ENCODE results near the gene NUDT22. TPM values are rescaled to one million over a fixed set of nuclear protein-coding genes. Genes with fewer than 3 reads are reported as not detected.
"Not testable (repeated sequence)": the region's sequence is repeated elsewhere in the genome, so short reads cannot be mapped to it uniquely, and the experiment has no call there.

Gene NUDT22
- total and polyA plus RNA-seq, 4 experiments from 2014 or later: 38.1 to 101 (median 76.7) TPM

GRCh38 chr11:64244966-64245365, 18.9 kb downstream of the NUDT22 start:
- Mint-ChIP-seq H3K27ac (peak overlapping the region in 5 of 7 donors; percentile 67 to 94 (median 87)), H3K36me3 (peaks cover 0 to 27% of the 10 kb centered on the region in 2 donors), H3K4me3 (peak overlapping the region in 7 of 8 donors; percentile 84 to 92 (median 87)), H3K27me3 (no peaks in the 10 kb centered on the region), H3K4me1 (peaks cover 13 to 74% (median 34%) of the 10 kb centered on the region in 4 donors), H3K9me3 (no peaks in the 10 kb centered on the region)
- Histone ChIP-seq H3K27me3 (ENCODE audit: insufficient read depth, low read length) (no peaks in the 10 kb centered on the region), H3K36me3 (ENCODE audit: insufficient read depth, low read length) (no peaks in the 10 kb centered on the region), H3K4me1 (ENCODE audit: insufficient read depth, low read length) (peaks cover 47% of the 10 kb centered on the region), H3K4me3 (ENCODE audit: low read length in 2 of 2) (peak overlapping the region in 1 of 2 donors; percentile 57), H3K9me3 (ENCODE audit: control insufficient read depth in 1 of 2, low read length in 2 of 2) (no peaks in the 10 kb centered on the region), H3K27ac (ENCODE audit: low read depth, low read length) (peak overlapping the region; percentile 52)
- intact Hi-C loops (cut with micrococcal nuclease): loop anchor here (10.0 kb wide), 1 partner anchor 530 kb away; the partner anchor contains the start of gene SF1
- ChIA-PET CTCF (ENCODE audit: partially characterized antibody) (interaction anchor here (0.6 to 10.5 kb wide), 7 partner anchors 19 to 437 kb away, joined by 3 to 121 read pairs (median 4); partner anchors contain the start of genes CATSPERZ, ESRRA and FERMT3), POLR2A (ENCODE audit: partially characterized antibody) (interaction anchor here (0.9 to 38.9 kb wide), 16 partner anchors 9 to 1370 kb away, joined by 3 to 937 read pairs (median 16); partner anchors contain the start of genes BAD, CATSPERZ, CCDC88B and DNAJC4)
- no peak for DNase-seq

GRCh38 chr11:64245401-64245796, 19.3 kb downstream of the NUDT22 start:
- POLR2A ChIA-PET (ENCODE audit: partially characterized antibody): interaction anchor here (0.5 to 38.9 kb wide), 18 partner anchors 9 to 1370 kb away, joined by 3 to 937 read pairs (median 14); partner anchors contain the start of genes BAD, CATSPERZ, CCDC88B and DNAJC4
- intact Hi-C loops (cut with micrococcal nuclease): loop anchor here (10.0 kb wide), 1 partner anchor 529 kb away; the partner anchor contains the start of gene SF1
- H3K4me3 Mint-ChIP-seq: peak overlapping the region; percentile 83 to 92 (median 86)

GRCh38 chr11:64245797-64246620, 19.9 kb downstream of the NUDT22 start:
- peaks cover 0 to 17% of the 10 kb centered on the region in 2 donors for H3K36me3 Mint-ChIP-seq
- intact Hi-C loops (cut with micrococcal nuclease): loop anchor here (1.0 to 10.0 kb wide), 4 partner anchors 39 to 529 kb away; partner anchors contain the start of genes ESRRA, GPR137 and SF1
- CTCF ChIA-PET (ENCODE audit: partially characterized antibody): interaction anchor here (0.7 to 10.5 kb wide), 9 partner anchors 17 to 71 kb away, joined by 3 to 121 read pairs (median 4); partner anchors contain the start of genes CATSPERZ, ESRRA, FERMT3 and NUDT22
- peak overlapping the region; percentile 52 for H3K27ac ChIP-seq (ENCODE audit: low read depth, low read length)
- DNase-seq: peak in 4 of 5 donors; percentile 28 to 93 (median 36)
- peak overlapping the region; percentile 57 to 95 for H3K4me3 ChIP-seq (ENCODE audit: low read length in 2 of 2)
- H3K4me1 Mint-ChIP-seq: peaks cover 9 to 71% (median 29%) of the 10 kb centered on the region in 4 donors
- POLR2A ChIA-PET (ENCODE audit: partially characterized antibody): interaction anchor here (0.5 to 38.9 kb wide), 22 partner anchors 7 to 1391 kb away, joined by 3 to 937 read pairs (median 6); partner anchors contain the start of genes BAD, CATSPERZ, CCDC88B and DNAJC4
- no peaks in the 10 kb centered on the region for H3K9me3 ChIP-seq (ENCODE audit: control insufficient read depth in 1 of 2, low read length in 2 of 2)
- no peaks in the 10 kb centered on the region for H3K36me3 ChIP-seq (ENCODE audit: insufficient read depth, low read length)
- peaks cover 49% of the 10 kb centered on the region for H3K4me1 ChIP-seq (ENCODE audit: insufficient read depth, low read length)
- no peaks in the 10 kb centered on the region for H3K27me3 ChIP-seq (ENCODE audit: insufficient read depth, low read length)
- H3K27me3 Mint-ChIP-seq: no peaks in the 10 kb centered on the region
- peak overlapping the region; percentile 83 to 92 (median 86) for H3K4me3 Mint-ChIP-seq
- peak overlapping the region; percentile 67 to 94 (median 87) for H3K27ac Mint-ChIP-seq
- no peaks in the 10 kb centered on the region for H3K9me3 Mint-ChIP-seq

More at GRCh38 chr11:64245401-64245796, 19.3 kb downstream of the NUDT22 start:
- DNase-seq: peak in 1 of 5 donors; percentile 71
- H3K9me3 Mint-ChIP-seq: no peaks in the 10 kb centered on the region
- Histone ChIP-seq H3K27ac (ENCODE audit: low read depth, low read length) (peak overlapping the region; percentile 52), H3K4me3 (ENCODE audit: low read length in 2 of 2) (peak overlapping the region; percentile 57 to 95), H3K36me3 (ENCODE audit: insufficient read depth, low read length) (no peaks in the 10 kb centered on the region), H3K9me3 (ENCODE audit: control insufficient read depth in 1 of 2, low read length in 2 of 2) (no peaks in the 10 kb centered on the region), H3K4me1 (ENCODE audit: insufficient read depth, low read length) (peaks cover 47% of the 10 kb centered on the region), H3K27me3 (ENCODE audit: insufficient read depth, low read length) (no peaks in the 10 kb centered on the region)
- CTCF ChIA-PET (ENCODE audit: partially characterized antibody): interaction anchor here (0.6 to 10.5 kb wide), 9 partner anchors 18 to 438 kb away, joined by 3 to 121 read pairs (median 4); partner anchors contain the start of genes CATSPERZ, ESRRA, FERMT3 and NUDT22
- H3K27me3 Mint-ChIP-seq: no peaks in the 10 kb centered on the region
- peaks cover 8 to 72% (median 31%) of the 10 kb centered on the region in 4 donors for H3K4me1 Mint-ChIP-seq
- H3K36me3 Mint-ChIP-seq: peaks cover 0 to 23% of the 10 kb centered on the region in 2 donors
- H3K27ac Mint-ChIP-seq: peak overlapping the region; percentile 67 to 94 (median 87)

- not testable (repeated sequence) for H3K27me3 Mint-ChIP-seq; H3K27me3 ChIP-seq (ENCODE audit: insufficient read depth, low read length); DNase-seq; H3K36me3 ChIP-seq (ENCODE audit: insufficient read depth, low read length); H3K9me3 ChIP-seq (ENCODE audit: control insufficient read depth in 1 of 2, low read length in 2 of 2); H3K9me3 Mint-ChIP-seq; H3K27ac ChIP-seq (ENCODE audit: low read depth, low read length)
- peak overlapping the region in 4 of 7 donors; percentile 83 to 92 (median 86) for H3K27ac Mint-ChIP-seq
- H3K4me1 Mint-ChIP-seq: peaks cover 9 to 67% (median 29%) of the 10 kb centered on the region in 4 donors
- CTCF ChIA-PET (ENCODE audit: partially characterized antibody): interaction anchor here (0.7 to 10.5 kb wide), 5 partner anchors 20 to 71 kb away, joined by 3 to 121 read pairs (median 5); partner anchors contain the start of genes CATSPERZ, ESRRA, FERMT3 and NUDT22
- H3K4me1 ChIP-seq (ENCODE audit: insufficient read depth, low read length): peaks cover 51% of the 10 kb centered on the region
- intact Hi-C loops (cut with micrococcal nuclease): loop anchor here (1.0 to 10.0 kb wide), 4 partner anchors 39 to 528 kb away; partner anchors contain the start of genes ESRRA, GPR137 and SF1
- POLR2A ChIA-PET (ENCODE audit: partially characterized antibody): interaction anchor here (0.8 to 38.9 kb wide), 17 partner anchors 8 to 408 kb away, joined by 3 to 937 read pairs (median 15); partner anchors contain the start of genes BAD, CATSPERZ, DNAJC4 and ESRRA
- peak overlapping the region; percentile 83 to 92 (median 87) for H3K4me3 Mint-ChIP-seq
- peak overlapping the region in 1 of 2 donors; percentile 98 for H3K4me3 ChIP-seq (ENCODE audit: low read length in 2 of 2)
- peaks cover 0 to 13% of the 10 kb centered on the region in 2 donors for H3K36me3 Mint-ChIP-seq
Observed at GRCh38 chr11:64246621-64246870, 20.5 kb downstream of the NUDT22 start.

GRCh38 chr11:64246871-64247728, 21.0 kb downstream of the NUDT22 start, which contains the start of gene PPP1R14B:
Gene PPP1R14B (minus strand): TSS chr11:64246943. CDS start chr11:64246673, 270 bp downstream.
- peak within 1 kb of the TSS; percentile 77 to 94 (median 92) for H3K27ac Mint-ChIP-seq
- H3K36me3 ChIP-seq (ENCODE audit: insufficient read depth, low read length): no peaks in the 10 kb centered on the region
- CTCF ChIA-PET (ENCODE audit: partially characterized antibody): interaction anchor here (0.7 to 10.5 kb wide), 4 partner anchors 25 to 70 kb away, joined by 3 to 121 read pairs (median 42); partner anchors contain the start of genes CATSPERZ, ESRRA, FERMT3 and PRDX5
- H3K4me3 Mint-ChIP-seq: peak within 1 kb of the TSS; percentile 83 to 92 (median 88)
- intact Hi-C loops (cut with micrococcal nuclease): loop anchor here (1.0 to 10.0 kb wide), 5 partner anchors 22 to 528 kb away; partner anchors contain the start of genes ESRRA, GPR137 and SF1
- no peaks in the 10 kb centered on the region for H3K9me3 Mint-ChIP-seq
- no peaks in the 10 kb centered on the region for H3K9me3 ChIP-seq (ENCODE audit: control insufficient read depth in 1 of 2, low read length in 2 of 2)
- peak; percentile 72 to 82 (median 74) for DNase-seq
- H3K4me1 Mint-ChIP-seq: peaks cover 10 to 70% (median 32%) of the 10 kb centered on the region in 4 donors
- no peaks in the 10 kb centered on the region for H3K27me3 ChIP-seq (ENCODE audit: insufficient read depth, low read length)
- peaks cover 0 to 12% of the 10 kb centered on the region in 2 donors for H3K36me3 Mint-ChIP-seq
- H3K27me3 Mint-ChIP-seq: no peaks in the 10 kb centered on the region
- H3K4me1 ChIP-seq (ENCODE audit: insufficient read depth, low read length): peaks cover 55% of the 10 kb centered on the region
- H3K4me3 ChIP-seq (ENCODE audit: low read length in 2 of 2): peak within 1 kb of the TSS; percentile 95 to 98
- peak within 1 kb of the TSS; percentile 63 for H3K27ac ChIP-seq (ENCODE audit: low read depth, low read length)
- POLR2A ChIA-PET (ENCODE audit: partially characterized antibody): interaction anchor here (0.8 to 38.9 kb wide), 16 partner anchors 8 to 81 kb away, joined by 3 to 937 read pairs (median 16); partner anchors contain the start of genes BAD, CATSPERZ, DNAJC4 and ESRRA
